Stimulated activated CD4-positive, alpha-beta T cell treated with anti-CD3 and anti-CD28 coated beads, Interleukin-4, amount 100 ng/mL, for 48 hours (primary cell): ENCODE data around the gene ATP8B4.

Experiments used
- DNase-seq, 2 donors: peaks; one replicate each; pipeline ENCODE4 v3.0.0-alpha.2; 2020; ENCODE audit warnings: low read depth in 2 of 2

ATP8B4 gene

DNA sequence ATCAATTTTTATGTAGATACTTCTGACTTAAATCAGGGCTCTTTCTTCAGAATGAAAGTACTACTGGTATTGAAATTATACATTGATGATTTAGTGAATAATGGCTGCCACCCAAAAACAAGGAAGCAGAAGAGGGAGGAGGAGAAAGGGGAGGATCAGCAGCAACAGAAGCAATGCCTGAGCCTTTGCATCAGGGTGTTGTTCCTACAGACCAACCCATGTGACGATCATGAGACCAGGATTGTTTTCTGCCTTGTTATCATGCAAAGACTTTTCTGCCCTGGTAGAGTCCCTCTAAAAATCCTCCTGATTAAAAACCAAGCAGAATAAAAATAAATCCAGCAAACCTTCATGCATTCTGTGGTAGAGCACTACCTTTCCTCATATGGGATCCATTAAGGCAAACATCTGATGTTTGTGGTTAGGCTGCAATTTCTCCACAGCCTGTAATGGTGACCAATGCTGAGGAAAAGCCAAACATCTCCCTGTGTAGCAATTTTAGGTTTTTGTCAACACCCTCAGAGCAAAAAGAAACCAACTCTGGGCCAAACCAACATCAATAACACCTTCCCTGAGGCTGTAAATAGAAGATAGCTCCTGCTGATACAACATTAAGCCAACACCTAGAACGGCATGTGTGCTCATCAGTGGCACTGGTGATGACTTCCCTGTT is 191.7 kb downstream of the ATP8B4 start:
- DNase-seq = no peak

DNA sequence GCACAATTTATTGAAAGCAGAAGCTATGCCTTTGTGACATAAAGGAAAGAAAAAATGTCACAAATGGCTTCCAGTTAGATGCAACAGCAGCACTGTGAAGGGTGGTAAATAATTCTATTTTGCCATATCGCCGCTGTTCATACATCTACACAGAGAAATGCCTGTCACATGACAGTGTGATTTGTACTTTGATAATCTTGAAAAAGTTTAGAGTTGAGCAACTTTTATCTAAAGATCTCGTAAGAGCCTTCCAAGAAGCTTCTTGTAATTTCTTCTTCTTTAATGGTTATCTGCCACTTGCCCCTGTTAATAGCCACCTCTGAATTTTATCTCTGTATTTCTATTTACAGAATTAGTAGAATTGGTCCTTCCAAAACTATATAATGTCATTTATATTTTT is 192.3 kb downstream of the ATP8B4 start:
- no peak for DNase-seq

- no peak for DNase-seq
Observed at GRCh38 chr15:49923671-49924070, 195.4 kb downstream of the ATP8B4 start.

DNA sequence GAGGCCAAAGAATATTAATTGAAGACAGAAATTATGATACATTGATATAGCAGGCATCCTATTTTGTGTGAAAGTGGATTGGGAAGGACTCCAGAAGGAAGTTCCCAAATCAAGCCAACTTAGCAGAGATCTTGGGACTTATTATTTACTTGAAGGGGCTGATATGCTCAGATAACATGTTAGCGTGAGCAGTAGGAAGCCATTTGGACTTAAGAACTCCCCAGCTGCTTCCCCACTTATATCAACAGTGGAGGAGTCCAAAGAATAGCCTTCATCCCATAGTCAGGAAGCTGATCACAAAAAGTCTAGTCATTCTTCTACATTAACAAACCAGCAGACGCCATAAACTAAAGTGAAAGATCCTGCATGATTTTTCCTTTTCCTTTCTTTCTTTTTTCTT is 200.0 kb downstream of the ATP8B4 start:
- DNase-seq = no peak

DNA sequence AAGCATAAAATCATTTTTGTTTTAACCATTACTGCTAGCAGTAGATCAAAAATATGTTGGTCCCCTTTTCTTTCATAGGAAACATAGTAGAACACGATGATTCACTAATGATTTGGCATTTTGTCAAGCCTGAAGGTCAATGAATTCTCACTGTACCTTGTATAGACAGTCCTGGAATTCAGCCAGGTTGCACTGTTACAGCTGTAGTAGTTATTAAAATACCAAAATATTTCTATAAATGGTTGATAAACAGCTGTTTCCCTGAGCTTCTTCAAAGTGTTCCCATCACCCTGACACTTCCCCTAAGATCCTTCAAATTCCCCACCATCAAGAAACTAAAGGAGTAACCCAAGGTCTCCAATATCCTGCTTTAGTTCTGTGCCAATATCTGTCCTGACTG is 200.9 kb downstream of the ATP8B4 start:
- no peak for DNase-seq

- DNase-seq = no peak
Observed at GRCh38 chr15:49916998-49917397, 202.0 kb downstream of the ATP8B4 start.

- no peak for DNase-seq
Observed at GRCh38 chr15:49915822-49916221, 203.2 kb downstream of the ATP8B4 start.

DNA sequence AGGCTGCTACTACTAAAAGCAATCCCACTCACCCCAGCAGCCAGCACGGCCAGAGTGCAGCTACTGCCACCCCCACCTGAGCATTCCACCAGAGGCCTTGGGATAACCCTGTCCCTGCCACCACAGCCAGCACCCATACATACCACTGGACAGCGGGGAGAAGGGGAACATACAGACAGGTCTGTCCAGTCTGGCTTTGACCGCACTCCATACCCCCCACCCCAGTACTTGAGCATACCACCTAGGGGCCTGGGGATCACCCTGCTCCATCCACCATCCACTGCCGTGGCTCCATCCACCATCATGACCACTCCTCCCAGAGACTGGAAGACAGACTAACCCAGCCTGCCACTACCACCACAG is 210.1 kb downstream of the ATP8B4 start:
- DNase-seq = no peak

DNA sequence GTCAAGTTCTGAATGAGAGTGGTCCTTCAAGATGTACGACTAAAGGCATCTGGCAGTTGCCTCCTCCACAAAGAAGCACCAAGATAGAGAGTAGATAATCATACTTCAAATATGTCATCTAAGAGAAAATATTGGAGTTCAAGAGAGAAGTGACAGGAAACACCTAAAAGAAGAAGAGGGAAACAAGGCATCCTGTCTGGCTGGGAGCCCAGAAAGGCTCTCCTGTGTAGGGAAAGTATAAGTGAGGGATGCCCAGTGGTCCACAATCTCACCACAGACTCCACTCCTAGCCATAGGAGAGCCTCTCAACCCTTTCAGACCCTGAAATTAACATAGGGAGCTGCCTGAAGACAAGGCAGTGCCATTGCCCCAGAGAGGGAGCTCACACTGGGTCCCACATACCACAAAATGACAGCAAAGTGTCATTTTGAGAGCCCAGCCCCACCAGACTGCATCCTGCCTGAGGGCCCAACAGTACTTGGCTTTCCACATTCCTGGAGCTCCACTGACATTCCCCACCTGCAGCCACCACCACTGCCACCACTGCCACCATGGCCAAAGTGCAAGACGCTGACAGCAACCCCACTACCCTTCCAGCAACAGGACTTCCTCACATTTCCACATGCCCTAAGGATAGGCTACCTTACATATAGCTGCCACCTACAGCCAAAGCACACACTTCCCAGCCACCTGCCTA is 210.6 kb downstream of the ATP8B4 start:
- no peak for DNase-seq

DNA sequence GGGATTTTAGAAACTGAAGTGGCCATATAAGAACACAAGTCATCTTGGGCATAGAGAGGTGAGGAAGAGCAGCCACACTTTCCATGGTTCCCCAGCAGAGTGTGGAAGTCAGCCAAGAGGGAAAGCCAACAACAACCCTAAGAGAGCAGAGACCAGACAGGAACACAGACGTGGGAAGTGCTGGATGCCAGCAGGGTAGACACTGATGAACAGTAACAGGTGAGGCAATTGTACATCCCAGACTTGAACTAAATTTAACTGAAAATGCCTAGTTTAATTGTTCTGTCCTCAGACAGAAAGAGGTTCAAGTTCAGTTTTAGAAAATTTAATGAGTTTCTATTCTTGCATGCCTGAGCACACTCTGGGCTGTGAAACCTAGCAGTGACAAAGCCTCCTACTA is 212.1 kb downstream of the ATP8B4 start:
- no peak for DNase-seq

- DNase-seq = no peak
Observed at GRCh38 chr15:49905221-49905620, 213.8 kb downstream of the ATP8B4 start.

GRCh38 chr15:49904296-49904695 is 214.7 kb downstream of the ATP8B4 start:
- DNase-seq = no peak

GRCh38 chr15:49902685-49903501 is 216.1 kb downstream of the ATP8B4 start:
- no peak for DNase-seq

DNA sequence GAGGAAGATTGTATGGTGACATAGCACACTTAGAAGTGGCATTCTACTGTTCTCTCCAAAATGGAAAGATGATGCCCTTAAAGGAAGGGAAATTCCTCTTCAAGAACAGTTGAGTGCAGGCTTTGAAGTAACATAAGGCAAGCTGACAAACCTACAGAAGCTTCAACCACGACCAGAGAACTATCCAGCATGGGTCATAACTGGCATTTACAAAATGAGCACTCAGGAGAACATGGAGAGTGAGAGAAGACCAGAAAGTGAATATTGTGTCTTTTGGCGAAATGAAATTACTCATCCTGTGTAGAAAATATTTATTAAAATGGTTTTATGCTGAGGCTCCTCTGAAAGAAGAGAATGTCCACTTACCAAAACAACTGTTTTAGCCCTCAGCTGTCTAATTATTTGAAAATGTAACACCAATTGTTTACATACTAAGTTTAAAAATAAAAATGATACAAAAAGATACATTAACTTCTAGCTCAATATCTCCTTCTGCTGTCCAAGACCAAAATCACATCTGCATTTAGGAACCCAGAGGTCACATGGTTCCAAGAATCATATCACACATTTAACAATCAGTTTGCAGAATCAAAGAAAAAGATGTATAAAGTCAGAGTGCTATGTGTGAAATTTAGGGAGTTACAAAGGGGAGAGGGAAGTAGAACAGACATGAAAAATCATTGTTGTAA is 216.9 kb downstream of the ATP8B4 start:
- DNase-seq = no peak

DNA sequence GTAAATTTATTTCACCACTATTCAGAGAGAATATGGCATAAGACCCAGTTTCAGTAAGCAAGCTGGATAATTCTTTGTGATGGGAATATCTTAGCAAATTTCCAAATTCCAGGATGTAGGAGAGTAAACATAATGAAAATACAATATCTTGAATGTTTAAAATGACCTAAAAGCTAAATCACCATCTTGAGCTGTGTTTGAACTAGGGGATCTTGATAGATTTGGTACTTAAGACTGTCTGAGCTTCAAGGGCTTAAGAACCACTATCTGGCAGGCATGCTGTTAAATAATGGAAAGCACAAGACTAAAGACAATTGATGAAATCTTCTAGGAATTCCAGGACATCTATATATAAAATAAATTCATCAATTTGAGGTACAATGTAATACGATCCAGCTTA is 217.7 kb downstream of the ATP8B4 start:
- no peak for DNase-seq

DNA sequence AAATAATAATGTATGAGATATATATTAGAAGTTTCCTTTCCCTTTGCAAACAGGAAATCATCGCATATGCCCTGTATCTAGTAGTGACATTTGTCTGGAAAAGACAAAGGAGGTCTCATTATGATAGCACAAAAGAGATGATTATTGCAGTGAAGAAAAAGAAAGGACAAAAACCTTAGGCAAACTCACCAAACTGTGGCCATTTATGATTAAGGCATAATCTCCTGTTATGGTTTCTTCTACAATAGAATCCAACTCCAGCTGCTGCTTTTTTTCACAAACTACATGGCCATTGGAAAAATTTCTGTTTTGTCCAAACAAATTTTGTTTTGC is 218.2 kb downstream of the ATP8B4 start:
- DNase-seq = no peak

GRCh38 chr15:49900006-49900902 is 218.8 kb downstream of the ATP8B4 start:
- no peak for DNase-seq

- DNase-seq = no peak
Observed at GRCh38 chr15:49898575-49899283, 220.3 kb downstream of the ATP8B4 start.

DNA sequence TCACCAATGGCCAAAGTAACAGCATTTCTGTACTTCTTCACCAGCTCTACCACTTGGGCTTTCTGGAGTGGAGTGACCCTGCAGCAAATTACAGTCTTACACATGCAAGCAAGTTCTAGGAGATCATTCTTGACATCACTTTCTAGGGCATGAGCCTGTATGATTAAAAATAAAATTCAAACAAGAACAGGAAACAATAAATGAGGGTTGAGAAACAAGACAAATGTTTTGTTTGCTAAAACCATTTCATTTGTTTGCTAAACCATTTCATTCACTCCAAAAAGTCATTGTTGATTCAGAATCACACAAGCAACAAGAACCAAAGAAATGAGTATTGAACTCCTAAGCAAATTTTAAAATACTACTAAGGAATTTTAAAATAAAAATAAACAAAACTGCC is 220.9 kb downstream of the ATP8B4 start:
- DNase-seq = no peak

GRCh38 chr15:49895347-49896223 is 223.4 kb downstream of the ATP8B4 start:
- no peak for DNase-seq
